Activated B cell treated with CpG ODN at 0.5 μM for 24 hours (primary cell): ENCODE data around the gene RGS10. TPM values are rescaled to one million over a fixed set of nuclear protein-coding genes. Genes with fewer than 3 reads are reported as not detected.

Experiments used
- ATAC-seq: fragments of 200-7000 bp; cut with Tn5 transposase; one replicate; pipeline ENCODE4 v1.10.0; 2021; ENCODE audit warnings: low read depth, mild to moderate bottlenecking, moderate library complexity
- CTCF ChIA-PET: fragments of 350-600 bp; sonication (Branson Sonifier 250); formaldehyde crosslinking; loops from one replicate; lab custom pipeline; 2021; ENCODE audit warnings: antibody characterized with exemption; lab: Charles Lee
- POLR2A ChIA-PET: fragments of 350-600 bp; sonication (Branson Sonifier 250); formaldehyde crosslinking; loops from one replicate; lab custom pipeline; 2021; ENCODE audit warnings: antibody characterized with exemption; lab: Charles Lee
- DNase-seq: peaks from one replicate; pipeline ENCODE4 v3.0.0; 2022
- H3K27ac Mint-ChIP-seq: one replicate; pipeline ENCODE4 v1.8.0; 2020; ENCODE audit warnings: mixed read lengths
- H3K27me3 Mint-ChIP-seq: one replicate; pipeline ENCODE4 v1.8.0; 2021; ENCODE audit warnings: mixed read lengths
- H3K36me3 Mint-ChIP-seq: one replicate; pipeline ENCODE4 v1.8.0; 2021; ENCODE audit warnings: low read depth, mixed read lengths
- H3K4me1 Mint-ChIP-seq: one replicate; pipeline ENCODE4 v1.8.0; 2021; ENCODE audit warnings: mixed read lengths
- H3K4me3 Mint-ChIP-seq: one replicate; pipeline ENCODE4 v1.8.0; 2020; ENCODE audit warnings: mild to moderate bottlenecking, mixed read lengths
- H3K9me3 Mint-ChIP-seq: one replicate; pipeline ENCODE4 v1.8.0; 2020; ENCODE audit warnings: mixed read lengths
- intact Hi-C: fragments of 100-400 bp; cut with micrococcal nuclease; formaldehyde crosslinking; loops from one replicate; pipeline ENCODE4 v1.15.1; 2024
- total RNA-seq: library from RNA; stranded (reverse); gene quantifications from 2 replicates; pipeline ENCODE4 v1.2.3, GENCODE V29; 2022
- TF ChIP-seq, protein P1 (sequence below): fragments of 200-600 bp; IDR thresholded peaks from one replicate; pipeline ENCODE4 v1.8.0; 2022; ENCODE audit warnings: antibody characterized with exemption, mild to moderate bottlenecking

RGS10 gene
- total RNA-seq, 1 donor from 2014 or later = 53.5 TPM

GRCh38 chr10:119495021-119495505, 47.5 kb downstream of the RGS10 start:
- intact Hi-C loops = no loop called here
- CTCF ChIA-PET = interaction anchor here (1.0 to 1.2 kb wide), 3 partner anchors 52 to 288 kb away, joined by 3 read pairs; partner anchors contain the start of gene GRK5
- TF ChIP-seq, protein P1, sequence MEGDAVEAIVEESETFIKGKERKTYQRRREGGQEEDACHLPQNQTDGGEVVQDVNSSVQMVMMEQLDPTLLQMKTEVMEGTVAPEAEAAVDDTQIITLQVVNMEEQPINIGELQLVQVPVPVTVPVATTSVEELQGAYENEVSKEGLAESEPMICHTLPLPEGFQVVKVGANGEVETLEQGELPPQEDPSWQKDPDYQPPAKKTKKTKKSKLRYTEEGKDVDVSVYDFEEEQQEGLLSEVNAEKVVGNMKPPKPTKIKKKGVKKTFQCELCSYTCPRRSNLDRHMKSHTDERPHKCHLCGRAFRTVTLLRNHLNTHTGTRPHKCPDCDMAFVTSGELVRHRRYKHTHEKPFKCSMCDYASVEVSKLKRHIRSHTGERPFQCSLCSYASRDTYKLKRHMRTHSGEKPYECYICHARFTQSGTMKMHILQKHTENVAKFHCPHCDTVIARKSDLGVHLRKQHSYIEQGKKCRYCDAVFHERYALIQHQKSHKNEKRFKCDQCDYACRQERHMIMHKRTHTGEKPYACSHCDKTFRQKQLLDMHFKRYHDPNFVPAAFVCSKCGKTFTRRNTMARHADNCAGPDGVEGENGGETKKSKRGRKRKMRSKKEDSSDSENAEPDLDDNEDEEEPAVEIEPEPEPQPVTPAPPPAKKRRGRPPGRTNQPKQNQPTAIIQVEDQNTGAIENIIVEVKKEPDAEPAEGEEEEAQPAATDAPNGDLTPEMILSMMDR = no peak
- H3K9me3 Mint-ChIP-seq = no peaks in the 10 kb centered on the region
- H3K4me3 Mint-ChIP-seq = no peak overlapping the region
- ATAC-seq (no peak), DNase-seq (no peak)
- POLR2A ChIA-PET = interaction anchor here (0.9 to 1.9 kb wide), 3 partner anchors 22 to 288 kb away, joined by 3 to 6 read pairs (median 3); no protein-coding TSS in a partner anchor
- no peak overlapping the region for H3K27ac Mint-ChIP-seq
- no peaks in the 10 kb centered on the region for H3K27me3 Mint-ChIP-seq
- H3K36me3 Mint-ChIP-seq = peaks cover 6% of the 10 kb centered on the region
- H3K4me1 Mint-ChIP-seq = peaks cover 10% of the 10 kb centered on the region

DNA sequence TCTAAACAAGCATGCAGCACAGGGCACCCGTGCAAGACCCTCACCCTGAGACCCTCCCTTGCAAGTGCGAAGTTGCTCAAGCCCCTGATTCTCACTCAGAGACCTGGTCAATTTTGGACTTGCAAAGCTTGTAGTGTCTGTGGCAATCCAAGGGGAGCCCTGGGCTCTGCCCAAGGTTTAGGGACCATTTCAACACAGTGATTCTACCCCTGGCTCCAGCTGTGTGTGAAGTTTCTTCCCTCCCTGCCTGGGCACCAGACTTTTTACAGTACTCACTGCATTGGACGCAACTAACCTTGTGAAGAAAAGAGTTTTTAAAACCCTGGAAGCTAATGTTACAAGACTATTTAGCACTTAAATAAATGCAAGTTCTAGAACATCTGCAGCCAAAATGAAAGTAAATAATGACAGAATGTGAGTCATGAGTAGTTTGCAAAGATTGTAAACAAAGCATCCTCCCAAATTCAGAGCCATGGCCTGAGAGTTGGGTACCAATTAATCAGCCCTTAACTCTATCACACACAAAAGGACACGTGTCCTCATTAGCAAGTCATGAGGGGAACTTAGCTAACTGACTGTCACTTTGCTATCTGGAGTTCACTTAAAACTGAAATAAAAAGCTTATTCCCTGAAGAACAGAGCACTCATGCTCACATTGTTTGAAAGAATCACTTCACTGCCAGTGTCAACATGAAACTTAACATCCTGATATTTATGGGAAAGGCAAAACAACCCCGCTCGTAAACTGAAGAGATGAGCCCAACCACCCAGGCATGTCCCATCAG, 48.1 kb downstream of the RGS10 start:
- Mint-ChIP-seq H3K36me3 (peaks cover 3% of the 10 kb centered on the region), H3K27ac (no peak overlapping the region), H3K4me3 (no peak overlapping the region), H3K9me3 (no peaks in the 10 kb centered on the region), H3K4me1 (peaks cover 16% of the 10 kb centered on the region), H3K27me3 (no peaks in the 10 kb centered on the region)
- ATAC-seq = no peak
- ChIA-PET POLR2A (interaction anchor here (0.9 to 1.9 kb wide), 3 partner anchors 23 to 288 kb away, joined by 3 to 6 read pairs (median 3); no protein-coding TSS in a partner anchor), CTCF (interaction anchor here (1.0 to 1.2 kb wide), 4 partner anchors 49 to 288 kb away, joined by 3 to 5 read pairs (median 3); partner anchors contain the start of gene GRK5)
- intact Hi-C loops = no loop called here
- TF ChIP-seq, protein P1 = no peak
- DNase-seq = no peak

DNA sequence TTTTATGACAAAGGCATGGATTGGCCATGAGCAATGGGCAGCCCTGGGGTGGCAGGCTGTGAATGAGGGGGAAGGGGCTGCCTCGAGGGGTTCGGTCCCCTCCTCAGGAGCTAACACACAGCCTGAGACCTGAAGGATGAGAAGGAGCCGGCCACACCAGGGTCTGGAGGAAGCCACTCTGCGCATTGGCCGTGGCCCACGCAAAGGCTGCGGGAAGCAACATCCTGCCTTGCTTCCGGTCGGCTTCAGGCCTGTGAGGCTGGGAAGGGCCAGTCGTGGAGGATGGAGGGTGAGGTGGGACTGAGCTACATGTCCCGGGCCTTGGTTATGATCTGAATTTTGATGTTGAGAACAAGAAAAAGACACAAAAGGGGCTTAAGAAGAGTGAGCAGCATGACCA, 49.4 kb downstream of the RGS10 start:
- H3K4me3 Mint-ChIP-seq = no peak overlapping the region
- DNase-seq = no peak

GRCh38 chr10:119491966-119492757, 50.4 kb downstream of the RGS10 start:
- intact Hi-C loops = no loop called here
- no peaks in the 10 kb centered on the region for H3K27me3 Mint-ChIP-seq
- peaks cover 20% of the 10 kb centered on the region for H3K4me1 Mint-ChIP-seq
- no peaks in the 10 kb centered on the region for H3K36me3 Mint-ChIP-seq
- DNase-seq = no peak
- ChIA-PET CTCF (interaction anchor here (5.7 kb wide), 1 partner anchor 48 kb away, joined by 74 read pairs; no protein-coding TSS in a partner anchor), POLR2A (no interaction called here)
- TF ChIP-seq, protein P1 = no peak
- H3K9me3 Mint-ChIP-seq = no peaks in the 10 kb centered on the region
- ATAC-seq = no peak
- H3K4me3 Mint-ChIP-seq = no peak overlapping the region
- no peak overlapping the region for H3K27ac Mint-ChIP-seq

More for the DNA sequence above, 49.4 kb downstream of the RGS10 start:
- ChIA-PET POLR2A (interaction anchor here (1.9 kb wide), 1 partner anchor 24 kb away, joined by 6 read pairs; no protein-coding TSS in a partner anchor), CTCF (interaction anchor here (1.1 kb wide), 1 partner anchor 48 kb away, joined by 5 read pairs; no protein-coding TSS in a partner anchor)
- no peak for ATAC-seq
- Mint-ChIP-seq H3K4me1 (peaks cover 20% of the 10 kb centered on the region), H3K27me3 (no peaks in the 10 kb centered on the region), H3K36me3 (no peaks in the 10 kb centered on the region), H3K9me3 (no peaks in the 10 kb centered on the region), H3K27ac (no peak overlapping the region)
- TF ChIP-seq, protein P1 = no peak
- intact Hi-C loops = no loop called here
